K562 (cell line): ENCODE data around the gene ZNF646. TPM values are rescaled to one million over a fixed set of nuclear protein-coding genes. Genes with fewer than 3 reads are reported as not detected.

Source experiments
- CBX3 ChIP-seq, 2 experiments: IDR thresholded peaks; 1 replicate in 1 of 2; 2 replicates in 1 of 2; pipeline ENCODE4 v1.6.1; 2012; ENCODE audit warnings: inconsistent platforms in 2 of 2, low read length in 2 of 2, borderline replicate concordance in 1 of 2, control low read depth in 1 of 2
- ELF4 ChIP-seq: fragments of 450-650 bp; formaldehyde crosslinking; IDR thresholded peaks from 2 replicates; pipeline ENCODE4 v1.4.0; 2022; ENCODE audit warnings: missing genetic modification characterization
- MECOM ChIP-seq: fragments of 250-450 bp; sonication (Bioruptor Pico); IDR thresholded peaks from 2 replicates; pipeline ENCODE4 v1.8.0; 2022; ENCODE audit warnings: inconsistent platforms
- MEIS2 ChIP-seq: fragments of 450-650 bp; IDR thresholded peaks from 2 replicates; pipeline ENCODE4 v1.6.1; 2014; ENCODE audit warnings: mild to moderate bottlenecking; ENCODE audit not compliant: partially characterized antibody
- MXI1 ChIP-seq: IDR thresholded peaks from 2 replicates; pipeline ENCODE4 v1.6.1; 2011; ENCODE audit warnings: low read depth, mild to moderate bottlenecking, improper control_type of control experiment, low read length
- RBBP5 ChIP-seq: fragments of 200-600 bp; sonication (generic); IDR thresholded peaks from 2 replicates; pipeline ENCODE4 v1.6.1; 2012; ENCODE audit warnings: borderline replicate concordance, mild to moderate bottlenecking, low read length, control low read depth, inconsistent platforms; ENCODE audit not compliant: insufficient read depth, poor library complexity, severe bottlenecking
- RBM15 ChIP-seq: fragments of 200-400 bp; formaldehyde crosslinking; IDR thresholded peaks from 2 replicates; pipeline ENCODE4 v1.6.1; 2018; ENCODE audit warnings: mild to moderate bottlenecking, low read length, moderate library complexity; ENCODE audit not compliant: insufficient read depth
- SMARCB1 ChIP-seq: IDR thresholded peaks from 2 replicates; pipeline ENCODE4 v1.6.1; 2011; ENCODE audit warnings: improper control_type of control experiment, low read depth; ENCODE audit not compliant: insufficient read length
- ZBTB8A ChIP-seq: fragments of 450-650 bp; IDR thresholded peaks from 2 replicates; pipeline ENCODE4 v1.6.1; 2018; ENCODE audit warnings: mild to moderate bottlenecking, moderate library complexity; ENCODE audit not compliant: partially characterized antibody
- ZNF644 ChIP-seq: fragments of 200-800 bp; sonication (Bioruptor generic); IDR thresholded peaks from 2 replicates; pipeline ENCODE4 v1.6.1; 2016; ENCODE audit warnings: low read depth, missing genetic modification characterization, missing compliant biosample characterization
- polyA plus RNA-seq, 8 experiments: library from polyadenylated mRNA; depleted of rRNA in 4 of 8; stranded (reverse) in 5 of 8; unstranded in 3 of 8; fragments of >200 nt; fragmentation: Nextera tagmentation in 2 of 8; fragmentation: Illumina TruSeq in 1 of 8; extraction: Ambion mirVana in 2 of 8; extraction: Trizol in 1 of 8; gene quantifications; 2 replicates each; pipeline versions ENCODE4 v1.2.1 to v1.2.3, GENCODE V29; 2011 to 2014; ENCODE audit warnings: inconsistent platforms in 1 of 8, missing spikeins in 1 of 8
- total RNA-seq, 7 experiments: library from RNA; depleted of rRNA in 6 of 7; stranded (reverse); fragments of >200 nt in 6 of 7; fragmentation: Illumina TruSeq in 2 of 7; extraction: Trizol in 2 of 7; gene quantifications; 2 replicates each; pipeline versions ENCODE4 v1.2.1 to v1.2.3, GENCODE V29; 2011 to 2021; ENCODE audit warnings: low replicate concordance in 1 of 7
- TF ChIP-seq, protein P1 (sequence below), 2 experiments: IDR thresholded peaks in 1 of 2; conservative IDR thresholded peaks in 1 of 2; 2 replicates each; pipeline ENCODE4 v1.6.1; 2016; ENCODE audit warnings: low read depth in 2 of 2, mild to moderate bottlenecking in 1 of 2, missing compliant biosample characterization in 1 of 2, missing genetic modification characterization in 1 of 2, moderate library complexity in 1 of 2
- TF ChIP-seq, protein P2 (sequence below): fragments of 450-650 bp; IDR thresholded peaks from 2 replicates; pipeline ENCODE4 v1.6.1; 2016; ENCODE audit warnings: mild to moderate bottlenecking, moderate library complexity

The ZNF646 gene
- total and polyA plus RNA-seq, 9 of the 15 experiments (the other 6 are each of a cell fraction or from before 2014, with no cell fraction given): 0.08 to 20.6 (median 8.0) TPM

DNA sequence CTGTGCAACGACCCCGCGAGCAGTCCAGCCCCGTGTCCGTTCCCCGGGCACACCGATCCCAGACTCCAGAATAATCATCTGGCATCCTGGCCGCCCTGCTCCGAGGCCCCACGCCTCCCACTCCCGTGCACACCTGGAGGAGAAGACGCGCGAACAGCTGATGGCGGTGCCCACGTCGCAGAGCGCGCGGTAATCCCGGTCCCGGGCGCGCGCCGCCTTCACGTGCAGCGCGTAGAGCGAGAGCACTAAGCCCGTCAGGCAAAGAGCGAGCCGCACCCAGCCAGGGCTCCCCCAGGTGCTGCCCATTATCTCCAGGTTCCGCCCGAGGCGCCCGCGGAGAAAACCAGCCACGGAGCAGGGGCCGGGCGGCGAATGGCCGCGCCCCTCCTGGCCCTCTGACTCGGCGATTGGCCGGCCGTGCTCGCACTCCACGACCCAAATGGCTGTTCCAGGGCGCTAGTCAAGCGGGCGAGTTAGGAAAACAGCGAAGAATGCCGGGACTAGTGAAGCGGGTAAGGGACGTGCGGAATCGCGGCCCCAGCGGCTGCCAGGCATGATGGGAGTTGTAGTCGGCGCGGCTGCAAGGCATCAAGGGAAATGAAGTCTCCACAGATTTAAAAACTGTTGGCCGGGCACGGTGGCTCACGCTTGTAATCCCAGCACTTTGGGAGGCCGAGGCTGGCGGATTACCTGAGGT is 20.4 kb downstream of the ZNF646 start, which contains the start of gene VKORC1 (continued):
- TF ChIP-seq CBX3 (IDR thresholded peaks at IDR 0.05; ENCODE audit: borderline replicate concordance in 1 of 2, low read length in 2 of 2) (0 out of 3 replicates have a peak, but pooled peaks of 1 of the 2 experiments have one; percentile 60), MEIS2 (peak; percentile 50), ZNF644 (peak; percentile 64; the same call in 1 of the 2 replicates), ELF4 (no peak), RBBP5 (peak; percentile 74), MECOM (CRISPR knock-in tag) (no peak), RBM15 (no peak), MXI1 (no peak), ZBTB8A (no peak), SMARCB1 (no peak)
- TF ChIP-seq, protein P1, sequence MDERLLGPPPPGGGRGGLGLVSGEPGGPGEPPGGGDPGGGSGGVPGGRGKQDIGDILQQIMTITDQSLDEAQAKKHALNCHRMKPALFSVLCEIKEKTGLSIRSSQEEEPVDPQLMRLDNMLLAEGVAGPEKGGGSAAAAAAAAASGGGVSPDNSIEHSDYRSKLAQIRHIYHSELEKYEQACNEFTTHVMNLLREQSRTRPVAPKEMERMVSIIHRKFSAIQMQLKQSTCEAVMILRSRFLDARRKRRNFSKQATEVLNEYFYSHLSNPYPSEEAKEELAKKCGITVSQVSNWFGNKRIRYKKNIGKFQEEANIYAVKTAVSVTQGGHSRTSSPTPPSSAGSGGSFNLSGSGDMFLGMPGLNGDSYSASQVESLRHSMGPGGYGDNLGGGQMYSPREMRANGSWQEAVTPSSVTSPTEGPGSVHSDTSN (CRISPR knock-in tag; IDR thresholded peaks at IDR 0.05; ENCODE audit: low read depth): no peak
- TF ChIP-seq, protein P1 (tag; conservative IDR thresholded peaks at IDR 0.05; ENCODE audit: low read depth): no peak; the same call in 1 of the 2 replicates
- TF ChIP-seq, protein P2, sequence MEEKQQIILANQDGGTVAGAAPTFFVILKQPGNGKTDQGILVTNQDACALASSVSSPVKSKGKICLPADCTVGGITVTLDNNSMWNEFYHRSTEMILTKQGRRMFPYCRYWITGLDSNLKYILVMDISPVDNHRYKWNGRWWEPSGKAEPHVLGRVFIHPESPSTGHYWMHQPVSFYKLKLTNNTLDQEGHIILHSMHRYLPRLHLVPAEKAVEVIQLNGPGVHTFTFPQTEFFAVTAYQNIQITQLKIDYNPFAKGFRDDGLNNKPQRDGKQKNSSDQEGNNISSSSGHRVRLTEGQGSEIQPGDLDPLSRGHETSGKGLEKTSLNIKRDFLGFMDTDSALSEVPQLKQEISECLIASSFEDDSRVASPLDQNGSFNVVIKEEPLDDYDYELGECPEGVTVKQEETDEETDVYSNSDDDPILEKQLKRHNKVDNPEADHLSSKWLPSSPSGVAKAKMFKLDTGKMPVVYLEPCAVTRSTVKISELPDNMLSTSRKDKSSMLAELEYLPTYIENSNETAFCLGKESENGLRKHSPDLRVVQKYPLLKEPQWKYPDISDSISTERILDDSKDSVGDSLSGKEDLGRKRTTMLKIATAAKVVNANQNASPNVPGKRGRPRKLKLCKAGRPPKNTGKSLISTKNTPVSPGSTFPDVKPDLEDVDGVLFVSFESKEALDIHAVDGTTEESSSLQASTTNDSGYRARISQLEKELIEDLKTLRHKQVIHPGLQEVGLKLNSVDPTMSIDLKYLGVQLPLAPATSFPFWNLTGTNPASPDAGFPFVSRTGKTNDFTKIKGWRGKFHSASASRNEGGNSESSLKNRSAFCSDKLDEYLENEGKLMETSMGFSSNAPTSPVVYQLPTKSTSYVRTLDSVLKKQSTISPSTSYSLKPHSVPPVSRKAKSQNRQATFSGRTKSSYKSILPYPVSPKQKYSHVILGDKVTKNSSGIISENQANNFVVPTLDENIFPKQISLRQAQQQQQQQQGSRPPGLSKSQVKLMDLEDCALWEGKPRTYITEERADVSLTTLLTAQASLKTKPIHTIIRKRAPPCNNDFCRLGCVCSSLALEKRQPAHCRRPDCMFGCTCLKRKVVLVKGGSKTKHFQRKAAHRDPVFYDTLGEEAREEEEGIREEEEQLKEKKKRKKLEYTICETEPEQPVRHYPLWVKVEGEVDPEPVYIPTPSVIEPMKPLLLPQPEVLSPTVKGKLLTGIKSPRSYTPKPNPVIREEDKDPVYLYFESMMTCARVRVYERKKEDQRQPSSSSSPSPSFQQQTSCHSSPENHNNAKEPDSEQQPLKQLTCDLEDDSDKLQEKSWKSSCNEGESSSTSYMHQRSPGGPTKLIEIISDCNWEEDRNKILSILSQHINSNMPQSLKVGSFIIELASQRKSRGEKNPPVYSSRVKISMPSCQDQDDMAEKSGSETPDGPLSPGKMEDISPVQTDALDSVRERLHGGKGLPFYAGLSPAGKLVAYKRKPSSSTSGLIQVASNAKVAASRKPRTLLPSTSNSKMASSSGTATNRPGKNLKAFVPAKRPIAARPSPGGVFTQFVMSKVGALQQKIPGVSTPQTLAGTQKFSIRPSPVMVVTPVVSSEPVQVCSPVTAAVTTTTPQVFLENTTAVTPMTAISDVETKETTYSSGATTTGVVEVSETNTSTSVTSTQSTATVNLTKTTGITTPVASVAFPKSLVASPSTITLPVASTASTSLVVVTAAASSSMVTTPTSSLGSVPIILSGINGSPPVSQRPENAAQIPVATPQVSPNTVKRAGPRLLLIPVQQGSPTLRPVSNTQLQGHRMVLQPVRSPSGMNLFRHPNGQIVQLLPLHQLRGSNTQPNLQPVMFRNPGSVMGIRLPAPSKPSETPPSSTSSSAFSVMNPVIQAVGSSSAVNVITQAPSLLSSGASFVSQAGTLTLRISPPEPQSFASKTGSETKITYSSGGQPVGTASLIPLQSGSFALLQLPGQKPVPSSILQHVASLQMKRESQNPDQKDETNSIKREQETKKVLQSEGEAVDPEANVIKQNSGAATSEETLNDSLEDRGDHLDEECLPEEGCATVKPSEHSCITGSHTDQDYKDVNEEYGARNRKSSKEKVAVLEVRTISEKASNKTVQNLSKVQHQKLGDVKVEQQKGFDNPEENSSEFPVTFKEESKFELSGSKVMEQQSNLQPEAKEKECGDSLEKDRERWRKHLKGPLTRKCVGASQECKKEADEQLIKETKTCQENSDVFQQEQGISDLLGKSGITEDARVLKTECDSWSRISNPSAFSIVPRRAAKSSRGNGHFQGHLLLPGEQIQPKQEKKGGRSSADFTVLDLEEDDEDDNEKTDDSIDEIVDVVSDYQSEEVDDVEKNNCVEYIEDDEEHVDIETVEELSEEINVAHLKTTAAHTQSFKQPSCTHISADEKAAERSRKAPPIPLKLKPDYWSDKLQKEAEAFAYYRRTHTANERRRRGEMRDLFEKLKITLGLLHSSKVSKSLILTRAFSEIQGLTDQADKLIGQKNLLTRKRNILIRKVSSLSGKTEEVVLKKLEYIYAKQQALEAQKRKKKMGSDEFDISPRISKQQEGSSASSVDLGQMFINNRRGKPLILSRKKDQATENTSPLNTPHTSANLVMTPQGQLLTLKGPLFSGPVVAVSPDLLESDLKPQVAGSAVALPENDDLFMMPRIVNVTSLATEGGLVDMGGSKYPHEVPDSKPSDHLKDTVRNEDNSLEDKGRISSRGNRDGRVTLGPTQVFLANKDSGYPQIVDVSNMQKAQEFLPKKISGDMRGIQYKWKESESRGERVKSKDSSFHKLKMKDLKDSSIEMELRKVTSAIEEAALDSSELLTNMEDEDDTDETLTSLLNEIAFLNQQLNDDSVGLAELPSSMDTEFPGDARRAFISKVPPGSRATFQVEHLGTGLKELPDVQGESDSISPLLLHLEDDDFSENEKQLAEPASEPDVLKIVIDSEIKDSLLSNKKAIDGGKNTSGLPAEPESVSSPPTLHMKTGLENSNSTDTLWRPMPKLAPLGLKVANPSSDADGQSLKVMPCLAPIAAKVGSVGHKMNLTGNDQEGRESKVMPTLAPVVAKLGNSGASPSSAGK: peak; percentile 78
